Posterior vena cava (tissue), 2 donors: Measurements from ENCODE around the gene ZNF319. TPM values are rescaled to one million over a fixed set of nuclear protein-coding genes. Genes with fewer than 3 reads are reported as not detected.
"Not testable (repeated sequence)": the region's sequence is repeated elsewhere in the genome, so short reads cannot be mapped to it uniquely, and the experiment has no call there.

Experiments
- DNase-seq: peaks from one replicate; pipeline ENCODE4 v3.0.0-alpha.2; 2020; ENCODE audit warnings: low spot score
- intact Hi-C, 2 donors: fragments of 100-400 bp; cut with DNase I; formaldehyde crosslinking; loops; one replicate each; pipeline versions ENCODE4 v1.14.1 to v1.14.2; 2022 to 2023
- total RNA-seq, 2 donors: library from RNA; stranded (reverse); fragmentation: NEBNext Ultra II Directional; extraction: Animal tissue kit (Norgen Biotek cat#: 25700); gene quantifications; one replicate each; pipeline ENCODE4 v1.2.1, GENCODE V29; 2021
- donor health status: DM: yes; HTN: yes; CAD: no.
- donor health status: DM: yes; HTN: yes; CAD: no.

The ZNF319 gene
- total RNA-seq, 2 donors from 2014 or later: 7.1 to 7.5 TPM

- intact Hi-C loops: no loop called here
- peak; percentile 29 for DNase-seq
Observed at GRCh38 chr16:57988929-57989328, 11.5 kb downstream of the ZNF319 start.

- intact Hi-C loops: no loop called here
Observed at GRCh38 chr16:57987441-57988177, 12.9 kb downstream of the ZNF319 start.

GRCh38 chr16:57986196-57986595 is 14.3 kb downstream of the ZNF319 start:
- intact Hi-C loops: no loop called here
- DNase-seq: peak; percentile 41

More at GRCh38 chr16:57987441-57988177, 12.9 kb downstream of the ZNF319 start:
- DNase-seq: peak; percentile 37

- peak; percentile 81 for DNase-seq
- intact Hi-C loops: no loop called here
Observed at GRCh38 chr16:57985204-57986181, 15.0 kb downstream of the ZNF319 start.

- intact Hi-C loops: no loop called here
- DNase-seq: peak; percentile 93
Observed at GRCh38 chr16:57984443-57985203, 15.8 kb downstream of the ZNF319 start.

- intact Hi-C loops: no loop called here
- DNase-seq: peak; percentile 5
Observed at GRCh38 chr16:57982385-57982784, 18.1 kb downstream of the ZNF319 start.

- intact Hi-C loops: no loop called here
- no peak for DNase-seq
Observed at GRCh38 chr16:57981636-57982035, 18.8 kb downstream of the ZNF319 start.

GRCh38 chr16:57979006-57979585 is 21.4 kb downstream of the ZNF319 start:
- intact Hi-C loops: no loop called here
- DNase-seq: no peak

- intact Hi-C loops, DNase-seq: not testable (repeated sequence)
Observed at GRCh38 chr16:57978070-57978465, 22.4 kb downstream of the ZNF319 start.

- intact Hi-C loops: no loop called here
- no peak for DNase-seq
Observed at GRCh38 chr16:57977418-57978069, 22.9 kb downstream of the ZNF319 start.

- intact Hi-C loops: no loop called here
- no peak for DNase-seq
Observed at GRCh38 chr16:57976331-57976796, 24.1 kb downstream of the ZNF319 start.

- DNase-seq: no peak
- intact Hi-C loops: no loop called here
Observed at GRCh38 chr16:57972306-57972705, 28.2 kb downstream of the ZNF319 start.

GRCh38 chr16:57971848-57972247 is 28.6 kb downstream of the ZNF319 start:
- DNase-seq: no peak
- intact Hi-C loops: no loop called here

- DNase-seq: no peak
- intact Hi-C loops: no loop called here
Observed at GRCh38 chr16:57970970-57971369, 29.5 kb downstream of the ZNF319 start, which contains the start of gene CNGB1. CNGB1 (minus strand) TSS chr16:57971128; CDS start chr16:57967286, 3,842 bp downstream.

- no peak for DNase-seq
- intact Hi-C loops: no loop called here
Observed at GRCh38 chr16:57970319-57970718, 30.2 kb downstream of the ZNF319 start.

- intact Hi-C loops: no loop called here
- DNase-seq: no peak
Observed at GRCh38 chr16:57969451-57970123, 30.9 kb downstream of the ZNF319 start.

- intact Hi-C loops: no loop called here
- no peak for DNase-seq
Observed at GRCh38 chr16:57967916-57968315, 32.6 kb downstream of the ZNF319 start.

- intact Hi-C loops: no loop called here
- no peak for DNase-seq
Observed at GRCh38 chr16:57966986-57967385, 33.5 kb downstream of the ZNF319 start.
